ENCODE measurements around the gene TET3.

DNA sequence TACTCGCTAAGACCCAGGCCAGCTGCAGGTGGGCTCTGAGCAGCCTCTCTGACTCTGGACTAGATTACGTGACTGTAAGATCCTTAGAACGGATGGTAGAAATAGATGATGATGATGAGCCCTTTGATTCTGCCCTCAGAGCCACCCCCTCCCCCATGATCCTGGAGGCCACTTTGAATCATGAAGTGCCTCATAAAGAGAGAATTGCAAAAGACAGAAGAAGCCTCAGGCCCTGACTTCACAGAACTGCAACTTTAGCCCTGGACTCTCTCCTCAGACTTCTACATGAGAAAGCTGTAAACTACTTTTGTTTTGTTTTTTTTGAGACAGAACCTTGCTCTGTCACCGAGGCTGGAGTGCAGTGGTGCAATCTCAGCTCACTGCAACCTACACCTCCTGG lies 15.4 kb upstream of the TET3 start:
- TF ChIP-seq POLR2A (IDR thresholded peaks at IDR 0.05; ENCODE audit: extremely low read depth, insufficient read length), result no peak
- no peak; the same call in 1 of the 2 replicates for TF ChIP-seq MYC (IDR thresholded peaks at IDR 0.05; ENCODE audit: low read depth, low read length)
- TF ChIP-seq, protein P1, sequence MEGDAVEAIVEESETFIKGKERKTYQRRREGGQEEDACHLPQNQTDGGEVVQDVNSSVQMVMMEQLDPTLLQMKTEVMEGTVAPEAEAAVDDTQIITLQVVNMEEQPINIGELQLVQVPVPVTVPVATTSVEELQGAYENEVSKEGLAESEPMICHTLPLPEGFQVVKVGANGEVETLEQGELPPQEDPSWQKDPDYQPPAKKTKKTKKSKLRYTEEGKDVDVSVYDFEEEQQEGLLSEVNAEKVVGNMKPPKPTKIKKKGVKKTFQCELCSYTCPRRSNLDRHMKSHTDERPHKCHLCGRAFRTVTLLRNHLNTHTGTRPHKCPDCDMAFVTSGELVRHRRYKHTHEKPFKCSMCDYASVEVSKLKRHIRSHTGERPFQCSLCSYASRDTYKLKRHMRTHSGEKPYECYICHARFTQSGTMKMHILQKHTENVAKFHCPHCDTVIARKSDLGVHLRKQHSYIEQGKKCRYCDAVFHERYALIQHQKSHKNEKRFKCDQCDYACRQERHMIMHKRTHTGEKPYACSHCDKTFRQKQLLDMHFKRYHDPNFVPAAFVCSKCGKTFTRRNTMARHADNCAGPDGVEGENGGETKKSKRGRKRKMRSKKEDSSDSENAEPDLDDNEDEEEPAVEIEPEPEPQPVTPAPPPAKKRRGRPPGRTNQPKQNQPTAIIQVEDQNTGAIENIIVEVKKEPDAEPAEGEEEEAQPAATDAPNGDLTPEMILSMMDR (IDR thresholded peaks at IDR 0.05; ENCODE audit: low read depth, low read length), result no peak

Measured in NB4 (cell line).